RWPE2 (cell line): ENCODE data around the gene PEX11B.
A peak's percentile ranks its signal among the peaks of the same experiment; 100 is the strongest.

Source experiments
- ATAC-seq: fragments of 200-7000 bp; cut with Tn5 transposase; 3 replicates; pipeline ENCODE4 v1.9.1; 2021; ENCODE audit warnings: low read depth
- DNase-seq: peaks from one replicate; pipeline ENCODE4 v3.0.0-alpha.2; 2020; ENCODE audit warnings: low spot score
- H3K27ac ChIP-seq: fragments of 450-650 bp; 2 replicates; pipeline ENCODE4 v1.5.1; 2017; ENCODE audit warnings: mild to moderate bottlenecking; ENCODE audit not compliant: poor library complexity, severe bottlenecking
- H3K27me3 ChIP-seq: fragments of 250-450 bp; sonication (Bioruptor Pico); 2 replicates; pipeline ENCODE4 v1.5.1; 2021; ENCODE audit warnings: mild to moderate bottlenecking, moderate library complexity; ENCODE audit not compliant: insufficient read depth, poor library complexity, severe bottlenecking
- H3K36me3 ChIP-seq: fragments of 250-450 bp; sonication (Bioruptor Pico); 2 replicates; pipeline ENCODE4 v1.5.1; 2020; ENCODE audit warnings: low read depth, mild to moderate bottlenecking, moderate library complexity
- H3K4me1 ChIP-seq: fragments of 250-450 bp; sonication (Bioruptor Pico); 2 replicates; pipeline ENCODE4 v1.5.1; 2021; ENCODE audit warnings: mild to moderate bottlenecking, moderate library complexity; ENCODE audit not compliant: insufficient read depth, poor library complexity, severe bottlenecking
- H3K4me3 ChIP-seq: fragments of 250-450 bp; sonication (Bioruptor Pico); 2 replicates; pipeline ENCODE4 v1.5.1; 2021; ENCODE audit warnings: mild to moderate bottlenecking, moderate library complexity; ENCODE audit not compliant: severe bottlenecking
- H3K9me3 ChIP-seq: fragments of 250-450 bp; sonication (Bioruptor Pico); 2 replicates; pipeline ENCODE4 v1.5.1; 2021; ENCODE audit warnings: mild to moderate bottlenecking, moderate library complexity; ENCODE audit not compliant: severe bottlenecking
- TF ChIP-seq, protein P1 (sequence below): fragments of 450-650 bp; IDR thresholded peaks from one replicate; pipeline ENCODE4 v1.5.1; 2017; ENCODE audit warnings: mild to moderate bottlenecking, moderate library complexity; ENCODE audit not compliant: poor library complexity, severe bottlenecking

The PEX11B gene

DNA sequence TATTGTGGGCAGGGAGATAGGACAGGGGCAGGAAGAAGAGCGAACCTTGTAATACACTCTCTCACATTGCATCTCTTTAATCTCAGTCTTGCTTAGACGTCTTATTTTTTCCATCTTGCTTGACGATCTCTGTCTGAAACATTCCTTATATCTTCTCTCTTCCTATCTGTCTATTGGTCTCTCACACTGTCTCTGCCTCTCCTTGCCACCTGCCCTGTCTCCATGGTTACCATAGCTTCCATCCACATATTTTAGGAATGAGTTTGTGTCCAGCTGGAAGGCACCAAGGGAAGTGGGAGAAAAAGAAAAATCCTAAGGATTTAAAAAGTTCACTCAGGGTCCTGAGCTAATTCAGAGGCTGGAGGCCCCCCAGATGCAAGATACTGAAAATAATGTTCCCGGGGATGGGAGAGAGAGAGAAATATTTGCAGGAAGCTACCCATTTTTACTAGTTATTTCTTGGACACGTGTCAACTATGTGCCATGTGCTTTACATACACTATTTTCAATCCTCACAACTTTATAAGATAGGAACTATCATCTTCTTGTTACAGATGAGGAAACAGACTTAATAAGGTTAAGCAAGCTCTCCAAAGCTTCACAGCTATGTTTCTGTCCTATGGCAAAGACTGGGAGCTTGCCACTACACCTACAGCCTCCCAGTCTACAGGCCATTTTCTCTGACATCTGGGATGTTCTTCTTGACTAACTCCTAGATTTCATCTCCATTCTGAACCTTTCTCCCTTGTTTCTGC is 44.9 kb upstream of the PEX11B start:
- H3K27ac ChIP-seq = peak overlapping the region; percentile 80
- no peaks in the 10 kb centered on the region for H3K27me3 ChIP-seq
- peak overlapping the region; percentile 46 for H3K4me3 ChIP-seq
- DNase-seq (no peak), ATAC-seq (peak; percentile 58)
- TF ChIP-seq, protein P1, sequence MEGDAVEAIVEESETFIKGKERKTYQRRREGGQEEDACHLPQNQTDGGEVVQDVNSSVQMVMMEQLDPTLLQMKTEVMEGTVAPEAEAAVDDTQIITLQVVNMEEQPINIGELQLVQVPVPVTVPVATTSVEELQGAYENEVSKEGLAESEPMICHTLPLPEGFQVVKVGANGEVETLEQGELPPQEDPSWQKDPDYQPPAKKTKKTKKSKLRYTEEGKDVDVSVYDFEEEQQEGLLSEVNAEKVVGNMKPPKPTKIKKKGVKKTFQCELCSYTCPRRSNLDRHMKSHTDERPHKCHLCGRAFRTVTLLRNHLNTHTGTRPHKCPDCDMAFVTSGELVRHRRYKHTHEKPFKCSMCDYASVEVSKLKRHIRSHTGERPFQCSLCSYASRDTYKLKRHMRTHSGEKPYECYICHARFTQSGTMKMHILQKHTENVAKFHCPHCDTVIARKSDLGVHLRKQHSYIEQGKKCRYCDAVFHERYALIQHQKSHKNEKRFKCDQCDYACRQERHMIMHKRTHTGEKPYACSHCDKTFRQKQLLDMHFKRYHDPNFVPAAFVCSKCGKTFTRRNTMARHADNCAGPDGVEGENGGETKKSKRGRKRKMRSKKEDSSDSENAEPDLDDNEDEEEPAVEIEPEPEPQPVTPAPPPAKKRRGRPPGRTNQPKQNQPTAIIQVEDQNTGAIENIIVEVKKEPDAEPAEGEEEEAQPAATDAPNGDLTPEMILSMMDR = no peak
- no peaks in the 10 kb centered on the region for H3K9me3 ChIP-seq
- 0 out of 2 replicates have a peak, but pooled peaks cover 3% of the 10 kb centered on the region for H3K36me3 ChIP-seq
- peaks cover 15% of the 10 kb centered on the region for H3K4me1 ChIP-seq

DNA sequence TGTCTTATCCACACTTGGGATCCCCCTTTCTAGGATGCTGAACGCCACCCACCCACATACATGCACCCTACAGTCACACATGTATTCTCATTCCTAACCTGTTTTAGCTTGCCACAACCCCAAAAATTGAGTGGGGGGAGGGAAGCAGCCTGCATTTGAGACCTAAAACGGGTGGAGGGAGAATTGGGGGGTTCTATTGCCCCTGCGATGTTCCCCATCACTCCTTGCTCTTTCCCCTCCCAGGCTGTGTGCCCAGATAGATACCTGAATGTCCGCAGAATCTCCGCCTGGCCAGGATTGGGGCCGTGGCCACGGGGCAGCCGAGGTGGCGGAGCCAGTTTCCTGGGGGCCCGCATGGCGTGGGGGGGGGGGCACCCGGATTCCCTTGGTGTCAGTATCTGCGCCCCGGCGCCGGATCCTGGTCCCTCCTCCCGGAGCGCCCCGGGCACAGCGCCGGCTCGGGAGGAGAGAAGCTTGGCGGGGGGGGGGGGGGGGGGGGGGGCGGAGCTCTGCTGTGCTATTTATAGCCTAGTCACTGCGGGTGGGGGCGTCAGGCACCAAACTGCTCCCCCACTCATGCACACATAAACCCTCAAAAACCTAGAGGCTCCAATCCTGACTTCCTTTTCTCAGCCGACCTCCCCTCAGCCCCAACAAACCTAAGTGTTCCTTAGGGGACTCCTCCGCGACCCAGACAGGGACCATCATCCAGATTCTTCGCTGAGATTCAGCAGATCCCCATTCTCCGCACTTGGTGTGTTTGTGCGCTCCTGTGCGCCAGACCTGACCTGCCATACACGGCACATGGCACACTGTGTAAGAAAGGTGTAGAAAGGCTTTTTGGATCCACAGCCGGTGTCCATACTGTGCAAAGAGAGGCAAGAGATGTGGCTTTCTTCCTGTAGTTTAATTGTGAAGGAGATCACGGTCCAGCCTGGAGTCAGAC is 43.9 kb upstream of the PEX11B start:
- Histone ChIP-seq H3K4me1 (peaks cover 15% of the 10 kb centered on the region), H3K36me3 (no peaks in the 10 kb centered on the region), H3K9me3 (no peaks in the 10 kb centered on the region), H3K4me3 (peak overlapping the region; percentile 35), H3K27me3 (no peaks in the 10 kb centered on the region), H3K27ac (peak overlapping the region; percentile 80)
- TF ChIP-seq, protein P1 = no peak
- DNase-seq (peak; percentile 61), ATAC-seq (no peak)

DNA sequence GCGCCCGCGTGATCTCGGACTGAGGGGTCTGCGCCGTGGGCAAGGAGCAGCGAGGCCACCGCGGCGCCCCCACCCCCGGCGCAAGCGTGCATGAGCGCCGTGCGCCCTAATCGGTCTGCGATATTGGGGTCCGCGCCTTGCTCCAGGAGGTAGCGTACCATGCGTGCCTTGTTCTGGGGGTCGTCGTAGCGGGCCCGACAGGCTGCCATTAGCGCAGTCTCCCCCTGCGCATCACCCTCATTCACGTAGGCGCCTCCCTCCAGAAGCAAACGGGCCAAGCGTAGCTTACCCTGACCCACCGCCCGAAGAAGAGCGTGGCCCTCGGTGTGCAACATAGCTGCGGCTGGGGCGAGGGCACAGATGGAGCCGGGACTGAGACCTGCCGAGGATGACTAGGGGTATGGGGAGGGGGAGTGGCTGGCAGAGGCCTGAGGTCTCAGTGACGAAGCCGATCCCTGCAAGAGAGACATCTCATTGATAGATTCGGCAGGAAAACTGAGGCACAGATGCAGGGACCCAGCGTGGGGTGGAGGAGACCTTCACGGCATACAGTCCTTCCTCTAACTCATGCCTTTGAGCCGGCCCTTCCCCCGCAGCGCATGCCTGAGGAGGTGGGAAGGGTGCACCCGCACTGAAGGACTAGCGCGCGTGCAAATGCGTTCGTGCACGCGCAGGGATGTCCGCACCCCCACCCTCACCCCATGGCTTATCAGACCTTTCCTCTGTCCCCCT is 43.1 kb upstream of the PEX11B start:
- Histone ChIP-seq H3K4me1 (peaks cover 15% of the 10 kb centered on the region), H3K4me3 (peak overlapping the region; percentile 35), H3K27me3 (no peaks in the 10 kb centered on the region)

DNA sequence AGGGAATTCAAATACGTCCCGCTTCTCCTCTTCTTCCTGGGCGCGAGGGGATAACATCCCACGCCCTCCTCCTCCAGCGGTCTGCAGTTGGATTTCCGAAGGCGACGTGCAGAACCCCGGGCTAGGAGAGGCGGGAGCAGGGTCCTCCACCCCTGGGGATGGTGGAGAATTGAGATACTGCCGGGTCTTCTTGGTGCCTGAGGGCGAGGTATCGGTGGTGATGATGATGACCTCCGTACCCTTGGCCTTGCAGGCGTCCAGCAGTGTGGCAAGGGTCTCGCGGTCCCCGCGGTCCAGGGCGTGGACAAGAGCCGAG is 42.5 kb upstream of the PEX11B start:
- no peak for DNase-seq

More for the DNA sequence above, 43.1 kb upstream of the PEX11B start:
- Histone ChIP-seq H3K36me3 (no peaks in the 10 kb centered on the region), H3K9me3 (no peaks in the 10 kb centered on the region), H3K27ac (no peak overlapping the region)
- TF ChIP-seq, protein P1 = no peak
- ATAC-seq (no peak), DNase-seq (no peak)

More for the DNA sequence above, 42.5 kb upstream of the PEX11B start:
- Histone ChIP-seq H3K4me1 (peaks cover 18% of the 10 kb centered on the region), H3K4me3 (no peak overlapping the region), H3K27me3 (no peaks in the 10 kb centered on the region), H3K9me3 (no peaks in the 10 kb centered on the region), H3K36me3 (no peaks in the 10 kb centered on the region), H3K27ac (no peak overlapping the region)
- TF ChIP-seq, protein P1 = no peak
- ATAC-seq = no peak
